ES-I3 (cell line): ENCODE data around the gene UPK1A.
"Not testable (repeated sequence)": the region's sequence is repeated elsewhere in the genome, so short reads cannot be mapped to it uniquely, and the experiment has no call there.

ENCODE experiments used
- H3K36me3 ChIP-seq: 2 replicates; pipeline ENCODE4 v1.6.1; 2013; ENCODE audit warnings: mild to moderate bottlenecking, low read length, control low read depth, moderate library complexity; ENCODE audit not compliant: insufficient read depth
- H3K4me1 ChIP-seq: 2 replicates; pipeline ENCODE4 v1.6.1; 2013; ENCODE audit warnings: mild to moderate bottlenecking, control low read depth, low read length; ENCODE audit not compliant: insufficient read depth
- H3K9ac ChIP-seq: 2 replicates; pipeline ENCODE4 v1.6.1; 2013; ENCODE audit warnings: low read depth, mild to moderate bottlenecking, low read length, moderate library complexity
- H3K9me3 ChIP-seq: 2 replicates; pipeline ENCODE4 v1.6.1; 2013; ENCODE audit warnings: mild to moderate bottlenecking, low read length, moderate library complexity; ENCODE audit not compliant: control insufficient read depth, insufficient read depth

Gene UPK1A

DNA sequence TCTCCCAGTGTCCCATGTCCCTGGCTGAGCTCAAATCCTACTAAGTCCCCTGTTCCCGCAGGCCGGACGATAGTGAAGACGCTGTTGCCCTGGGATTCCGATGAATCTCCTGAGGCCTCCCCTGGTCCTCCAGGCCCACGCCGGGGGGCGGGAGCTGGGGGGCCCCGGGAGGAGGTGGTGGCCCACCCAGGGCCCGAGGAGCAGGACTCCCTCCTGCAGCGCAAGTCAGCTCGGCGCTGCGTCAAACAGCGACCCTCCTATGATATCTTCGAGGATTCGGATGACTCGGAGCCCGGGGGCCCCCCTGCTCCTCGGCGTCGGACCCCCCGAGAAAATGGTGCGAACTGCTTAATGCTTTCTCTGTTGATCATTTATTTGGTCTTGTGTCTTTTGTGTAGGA is 57.4 kb downstream of the UPK1A start:
- H3K9ac ChIP-seq = no peak overlapping the region
- H3K36me3 ChIP-seq = peaks cover 16% of the 10 kb centered on the region
- H3K4me1 ChIP-seq = no peaks in the 10 kb centered on the region; the same call in 1 of the 2 replicates
- H3K9me3 ChIP-seq = no peaks in the 10 kb centered on the region

DNA sequence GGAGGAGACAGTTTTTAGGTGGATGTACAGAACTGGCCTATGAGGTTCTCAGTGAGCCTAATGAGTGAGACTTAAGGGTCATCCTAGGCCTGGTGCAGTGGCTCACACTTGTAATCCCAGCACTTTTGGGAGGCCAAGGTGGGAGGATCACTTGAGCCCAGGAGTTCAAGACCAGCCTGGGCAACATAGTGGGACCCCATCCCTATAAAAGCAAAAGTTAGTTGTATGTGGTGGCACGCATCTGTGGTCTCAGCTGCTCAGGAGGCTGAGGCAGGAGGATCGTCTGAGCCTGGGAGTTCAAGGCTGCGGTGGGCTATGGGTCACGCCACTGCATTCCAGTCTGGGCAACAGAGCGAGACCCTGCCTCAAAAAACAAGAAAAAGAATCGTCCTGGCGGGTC is 57.8 kb downstream of the UPK1A start:
- H3K9ac ChIP-seq, H3K9me3 ChIP-seq, H3K4me1 ChIP-seq: not testable (repeated sequence)
- peaks cover 16% of the 10 kb centered on the region for H3K36me3 ChIP-seq

DNA sequence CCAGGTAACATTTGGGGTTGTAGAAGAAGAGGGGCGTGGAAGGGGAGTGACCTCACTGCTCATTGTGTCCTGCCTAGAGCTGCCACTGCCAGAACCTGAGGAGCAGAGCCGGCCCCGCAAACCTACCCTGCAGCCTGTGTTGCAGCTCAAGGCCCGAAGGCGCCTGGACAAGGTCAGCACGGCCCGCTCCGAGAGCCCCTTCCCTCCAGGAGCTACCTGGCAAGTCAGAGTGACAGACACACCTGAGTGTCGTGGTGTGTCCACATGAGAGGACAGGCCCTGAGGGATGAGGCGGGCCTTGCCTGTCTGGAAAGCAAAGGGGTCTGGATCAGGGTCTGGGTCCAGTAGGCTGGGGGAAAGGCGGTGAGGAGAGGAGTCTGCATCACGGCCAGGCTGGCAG is 58.2 kb downstream of the UPK1A start:
- H3K9me3 ChIP-seq = no peaks in the 10 kb centered on the region

DNA sequence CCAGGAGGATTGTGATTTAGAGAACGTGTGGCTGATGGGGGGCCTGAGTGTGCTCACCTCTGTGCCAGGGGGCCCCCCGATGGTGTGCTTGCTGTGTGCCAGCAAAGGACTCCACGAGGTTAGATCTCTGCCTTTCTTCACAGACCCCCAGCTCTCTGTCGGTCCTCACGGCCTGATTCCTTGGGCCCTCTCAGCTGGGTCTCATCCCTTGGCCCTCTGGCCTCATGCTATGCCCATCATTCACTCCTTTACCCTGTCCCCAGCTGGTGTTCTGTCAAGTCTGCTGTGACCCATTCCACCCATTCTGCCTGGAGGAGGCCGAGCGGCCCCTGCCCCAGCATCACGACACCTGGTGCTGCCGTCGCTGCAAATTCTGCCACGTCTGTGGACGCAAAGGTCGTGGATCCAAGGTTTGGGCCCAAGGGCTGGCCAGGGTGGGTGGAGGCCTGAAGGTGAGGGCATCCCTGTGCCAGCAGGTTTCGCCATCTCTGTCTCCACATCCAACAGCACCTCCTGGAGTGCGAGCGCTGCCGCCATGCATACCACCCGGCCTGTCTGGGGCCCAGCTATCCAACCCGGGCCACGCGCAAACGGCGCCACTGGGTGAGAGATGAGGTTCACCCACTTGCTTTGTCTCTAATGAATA is 59.0 kb downstream of the UPK1A start:
- peaks cover 16% of the 10 kb centered on the region for H3K36me3 ChIP-seq
- no peaks in the 10 kb centered on the region for H3K4me1 ChIP-seq
- H3K9me3 ChIP-seq = no peaks in the 10 kb centered on the region
- no peak overlapping the region for H3K9ac ChIP-seq

More for the DNA sequence above, 58.2 kb downstream of the UPK1A start:
- H3K36me3 ChIP-seq = peaks cover 16% of the 10 kb centered on the region
- no peak overlapping the region for H3K9ac ChIP-seq
- H3K4me1 ChIP-seq = no peaks in the 10 kb centered on the region

DNA sequence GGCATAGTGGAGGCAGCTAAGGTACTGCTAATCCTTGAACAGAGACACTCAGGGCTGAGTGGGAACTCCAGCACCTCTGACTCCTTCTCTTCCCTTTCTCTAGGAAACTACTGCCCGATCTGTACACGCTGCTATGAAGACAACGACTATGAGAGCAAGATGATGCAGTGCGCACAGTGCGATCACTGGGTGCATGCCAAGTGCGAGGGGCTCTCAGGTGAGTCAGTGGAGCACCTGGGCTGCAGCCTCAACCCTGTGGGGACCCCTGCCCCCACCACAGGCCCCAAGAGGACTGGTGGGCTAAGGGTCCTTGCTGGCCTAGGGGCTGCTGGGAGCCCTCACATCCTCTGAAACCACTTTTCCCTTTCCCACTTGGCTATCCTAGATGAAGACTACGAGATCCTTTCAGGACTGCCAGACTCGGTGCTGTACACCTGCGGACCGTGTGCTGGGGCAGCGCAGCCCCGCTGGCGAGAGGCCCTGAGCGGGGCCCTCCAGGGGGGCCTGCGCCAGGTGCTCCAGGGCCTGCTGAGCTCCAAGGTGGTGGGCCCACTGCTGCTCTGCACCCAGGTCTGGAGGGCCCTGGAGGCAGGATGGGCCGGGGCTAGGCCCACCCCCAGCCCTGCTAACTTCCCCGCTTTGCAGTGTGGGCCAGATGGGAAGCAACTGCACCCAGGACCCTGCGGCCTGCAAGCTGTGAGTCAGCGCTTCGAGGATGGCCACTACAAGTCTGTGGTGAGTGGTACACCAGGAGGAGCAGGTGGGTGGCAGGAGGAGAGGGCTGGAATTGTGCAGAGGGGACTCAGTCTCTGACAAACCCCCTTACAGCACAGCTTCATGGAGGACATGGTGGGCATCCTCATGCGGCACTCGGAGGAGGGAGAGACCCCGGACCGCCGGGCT is 61.0 kb downstream of the UPK1A start:
- no peaks in the 10 kb centered on the region for H3K9me3 ChIP-seq
- no peak overlapping the region for H3K9ac ChIP-seq
- H3K4me1 ChIP-seq = no peaks in the 10 kb centered on the region
- H3K36me3 ChIP-seq = peaks cover 23% of the 10 kb centered on the region
